ENCODE measurements around the gene RNF212B. TPM values are rescaled to one million over a fixed set of nuclear protein-coding genes. Genes with fewer than 3 reads are reported as not detected.

RNF212B gene
- total and polyA plus RNA-seq, 2 of the 13 experiments (the other 11 are each of a cell fraction or from before 2014, with no cell fraction given), result 0.05 TPM; not detected in 1

DNA sequence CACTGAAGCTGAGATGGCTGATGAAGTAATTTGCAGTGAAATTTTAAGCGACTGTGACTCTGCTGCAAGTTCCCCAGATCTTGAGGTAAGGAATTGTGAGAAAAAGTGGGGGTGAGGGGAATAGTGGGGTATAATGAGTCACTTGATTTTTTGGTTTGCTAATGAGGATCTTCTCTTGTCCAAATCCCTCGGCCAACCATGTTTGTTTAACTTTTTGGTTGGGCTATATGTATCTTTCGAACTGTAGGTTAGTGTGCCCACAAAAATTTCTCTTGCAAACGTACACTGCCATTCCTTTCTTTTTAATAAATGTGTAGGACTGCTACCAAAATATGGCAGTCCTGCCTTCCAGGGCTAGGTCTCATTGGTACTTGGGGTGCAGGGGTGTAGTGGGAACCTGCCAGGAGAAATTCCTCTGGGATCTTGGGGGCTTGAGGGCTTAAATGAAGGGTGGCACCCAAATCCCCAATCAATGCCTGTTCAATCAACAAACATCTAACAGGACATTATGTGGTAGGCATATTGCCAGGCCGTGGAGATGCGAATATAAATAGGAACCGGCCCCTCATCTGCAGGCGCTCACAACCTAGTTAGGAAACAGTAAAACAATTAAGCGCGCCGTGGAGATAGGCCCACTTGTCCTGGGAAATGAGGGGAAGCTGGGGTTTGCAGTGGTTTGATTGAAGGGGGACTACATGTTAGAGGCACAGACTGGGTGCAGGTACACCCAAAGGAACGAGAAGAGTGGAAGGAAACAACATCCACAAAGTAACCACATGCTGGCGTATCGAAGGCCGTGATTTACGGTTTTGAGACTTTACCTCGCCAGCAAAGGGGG is 82.2 kb downstream of the RNF212B start (continued):
- TF ChIP-seq, protein P1, sequence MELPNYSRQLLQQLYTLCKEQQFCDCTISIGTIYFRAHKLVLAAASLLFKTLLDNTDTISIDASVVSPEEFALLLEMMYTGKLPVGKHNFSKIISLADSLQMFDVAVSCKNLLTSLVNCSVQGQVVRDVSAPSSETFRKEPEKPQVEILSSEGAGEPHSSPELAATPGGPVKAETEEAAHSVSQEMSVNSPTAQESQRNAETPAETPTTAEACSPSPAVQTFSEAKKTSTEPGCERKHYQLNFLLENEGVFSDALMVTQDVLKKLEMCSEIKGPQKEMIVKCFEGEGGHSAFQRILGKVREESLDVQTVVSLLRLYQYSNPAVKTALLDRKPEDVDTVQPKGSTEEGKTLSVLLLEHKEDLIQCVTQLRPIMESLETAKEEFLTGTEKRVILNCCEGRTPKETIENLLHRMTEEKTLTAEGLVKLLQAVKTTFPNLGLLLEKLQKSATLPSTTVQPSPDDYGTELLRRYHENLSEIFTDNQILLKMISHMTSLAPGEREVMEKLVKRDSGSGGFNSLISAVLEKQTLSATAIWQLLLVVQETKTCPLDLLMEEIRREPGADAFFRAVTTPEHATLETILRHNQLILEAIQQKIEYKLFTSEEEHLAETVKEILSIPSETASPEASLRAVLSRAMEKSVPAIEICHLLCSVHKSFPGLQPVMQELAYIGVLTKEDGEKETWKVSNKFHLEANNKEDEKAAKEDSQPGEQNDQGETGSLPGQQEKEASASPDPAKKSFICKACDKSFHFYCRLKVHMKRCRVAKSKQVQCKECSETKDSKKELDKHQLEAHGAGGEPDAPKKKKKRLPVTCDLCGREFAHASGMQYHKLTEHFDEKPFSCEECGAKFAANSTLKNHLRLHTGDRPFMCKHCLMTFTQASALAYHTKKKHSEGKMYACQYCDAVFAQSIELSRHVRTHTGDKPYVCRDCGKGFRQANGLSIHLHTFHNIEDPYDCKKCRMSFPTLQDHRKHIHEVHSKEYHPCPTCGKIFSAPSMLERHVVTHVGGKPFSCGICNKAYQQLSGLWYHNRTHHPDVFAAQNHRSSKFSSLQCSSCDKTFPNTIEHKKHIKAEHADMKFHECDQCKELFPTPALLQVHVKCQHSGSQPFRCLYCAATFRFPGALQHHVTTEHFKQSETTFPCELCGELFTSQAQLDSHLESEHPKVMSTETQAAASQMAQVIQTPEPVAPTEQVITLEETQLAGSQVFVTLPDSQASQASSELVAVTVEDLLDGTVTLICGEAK (IDR thresholded peaks at IDR 0.05), result no peak
- TF ChIP-seq, protein P1 (CRISPR knock-in tag; IDR thresholded peaks at IDR 0.05), result no peak
- TF ChIP-seq ZFP36L2 (CRISPR knock-in tag; IDR thresholded peaks at IDR 0.05), result no peak
- TF ChIP-seq RXRA (CRISPR knock-in tag; IDR thresholded peaks at IDR 0.05), result no peak
- no peak for TF ChIP-seq SNRNP70 (IDR thresholded peaks at IDR 0.05; ENCODE audit: low read depth, low read length)
- TF ChIP-seq JDP2 (CRISPR knock-in tag; IDR thresholded peaks at IDR 0.05; ENCODE audit: borderline replicate concordance), result no peak
- TF ChIP-seq ZNF746 (CRISPR knock-in tag; IDR thresholded peaks at IDR 0.05), result no peak; the same call in 1 of the 2 replicates
- TF ChIP-seq, protein P2, sequence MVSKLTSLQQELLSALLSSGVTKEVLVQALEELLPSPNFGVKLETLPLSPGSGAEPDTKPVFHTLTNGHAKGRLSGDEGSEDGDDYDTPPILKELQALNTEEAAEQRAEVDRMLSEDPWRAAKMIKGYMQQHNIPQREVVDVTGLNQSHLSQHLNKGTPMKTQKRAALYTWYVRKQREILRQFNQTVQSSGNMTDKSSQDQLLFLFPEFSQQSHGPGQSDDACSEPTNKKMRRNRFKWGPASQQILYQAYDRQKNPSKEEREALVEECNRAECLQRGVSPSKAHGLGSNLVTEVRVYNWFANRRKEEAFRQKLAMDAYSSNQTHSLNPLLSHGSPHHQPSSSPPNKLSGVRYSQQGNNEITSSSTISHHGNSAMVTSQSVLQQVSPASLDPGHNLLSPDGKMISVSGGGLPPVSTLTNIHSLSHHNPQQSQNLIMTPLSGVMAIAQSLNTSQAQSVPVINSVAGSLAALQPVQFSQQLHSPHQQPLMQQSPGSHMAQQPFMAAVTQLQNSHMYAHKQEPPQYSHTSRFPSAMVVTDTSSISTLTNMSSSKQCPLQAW (CRISPR knock-in tag; IDR thresholded peaks at IDR 0.05), result no peak
- TF ChIP-seq SOX13 (IDR thresholded peaks at IDR 0.05), result peak; percentile 22; the same call in 1 of the 2 replicates
- 0 out of 4 replicates have a peak, but pooled peaks of 1 of the 2 experiments have one; percentile 69 for TF ChIP-seq SOX13 (CRISPR knock-in tag; conservative IDR thresholded peaks at IDR 0.05 in 1 of 2, IDR thresholded peaks at IDR 0.05 in 1 of 2)
- peak; percentile 57 for TF ChIP-seq HNRNPK (IDR thresholded peaks at IDR 0.05; ENCODE audit: low read depth, low read length, poor library complexity, severe bottlenecking)
- no peak for TF ChIP-seq ZNF343 (CRISPR knock-in tag; IDR thresholded peaks at IDR 0.05)
- TF ChIP-seq, protein P3, sequence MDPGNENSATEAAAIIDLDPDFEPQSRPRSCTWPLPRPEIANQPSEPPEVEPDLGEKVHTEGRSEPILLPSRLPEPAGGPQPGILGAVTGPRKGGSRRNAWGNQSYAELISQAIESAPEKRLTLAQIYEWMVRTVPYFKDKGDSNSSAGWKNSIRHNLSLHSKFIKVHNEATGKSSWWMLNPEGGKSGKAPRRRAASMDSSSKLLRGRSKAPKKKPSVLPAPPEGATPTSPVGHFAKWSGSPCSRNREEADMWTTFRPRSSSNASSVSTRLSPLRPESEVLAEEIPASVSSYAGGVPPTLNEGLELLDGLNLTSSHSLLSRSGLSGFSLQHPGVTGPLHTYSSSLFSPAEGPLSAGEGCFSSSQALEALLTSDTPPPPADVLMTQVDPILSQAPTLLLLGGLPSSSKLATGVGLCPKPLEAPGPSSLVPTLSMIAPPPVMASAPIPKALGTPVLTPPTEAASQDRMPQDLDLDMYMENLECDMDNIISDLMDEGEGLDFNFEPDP (CRISPR knock-in tag; conservative IDR thresholded peaks at IDR 0.05), result 0 out of 2 replicates have a peak, but pooled peaks have one; percentile 88
- TF ChIP-seq GFI1 (CRISPR knock-in tag; IDR thresholded peaks at IDR 0.05; ENCODE audit: borderline replicate concordance), result peak; percentile 75

Data from HepG2 (cell line).